GM21526 (cell line): ENCODE results near the gene CLIC4.

Experiments used
- ATAC-seq: cut with Tn5 transposase; IDR thresholded peaks from one replicate; pipeline ENCODE4 v1.9.1; 2021; ENCODE audit warnings: moderate library complexity; ENCODE audit not compliant: unreplicated experiment, low FRiP score

CLIC4 gene

DNA sequence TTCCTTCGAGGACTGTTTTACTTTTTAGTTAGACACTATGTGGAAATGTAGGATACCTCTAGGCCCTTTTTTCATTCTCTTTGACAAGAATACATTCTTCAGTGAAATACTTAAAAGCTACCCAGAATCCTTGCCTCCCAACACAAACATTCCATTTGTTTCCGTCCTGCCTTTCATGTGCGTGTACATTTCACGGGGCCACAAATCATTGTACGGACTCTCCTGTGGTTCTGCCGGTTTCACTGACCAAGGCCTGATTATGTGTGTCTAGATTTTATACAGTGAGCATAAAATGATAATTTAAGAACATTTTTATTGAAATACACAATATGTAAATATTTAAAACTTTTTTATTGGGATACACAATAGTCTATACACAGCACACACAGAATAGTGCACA lies 108.4 kb downstream of the CLIC4 start:
- ATAC-seq = no peak

DNA sequence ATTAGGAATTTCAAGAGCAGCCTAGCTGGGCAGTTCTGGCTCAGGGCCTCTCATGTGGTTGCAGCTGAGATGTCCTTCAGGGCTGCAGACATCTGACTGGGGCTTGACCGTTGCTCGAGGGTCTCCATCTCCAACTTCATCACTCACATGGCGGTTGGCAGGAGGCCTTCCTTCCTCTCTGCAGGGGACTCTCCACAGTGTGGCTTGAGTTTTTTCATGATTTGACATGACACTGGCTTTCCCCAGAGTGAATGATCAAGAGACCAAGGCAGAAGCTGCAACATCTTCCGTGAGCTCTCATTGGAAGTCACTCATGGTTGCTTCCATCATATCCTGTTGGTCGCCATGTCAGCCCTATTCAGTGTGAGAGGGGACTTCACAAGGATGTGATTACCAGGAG lies 110.2 kb downstream of the CLIC4 start:
- no peak for ATAC-seq

DNA sequence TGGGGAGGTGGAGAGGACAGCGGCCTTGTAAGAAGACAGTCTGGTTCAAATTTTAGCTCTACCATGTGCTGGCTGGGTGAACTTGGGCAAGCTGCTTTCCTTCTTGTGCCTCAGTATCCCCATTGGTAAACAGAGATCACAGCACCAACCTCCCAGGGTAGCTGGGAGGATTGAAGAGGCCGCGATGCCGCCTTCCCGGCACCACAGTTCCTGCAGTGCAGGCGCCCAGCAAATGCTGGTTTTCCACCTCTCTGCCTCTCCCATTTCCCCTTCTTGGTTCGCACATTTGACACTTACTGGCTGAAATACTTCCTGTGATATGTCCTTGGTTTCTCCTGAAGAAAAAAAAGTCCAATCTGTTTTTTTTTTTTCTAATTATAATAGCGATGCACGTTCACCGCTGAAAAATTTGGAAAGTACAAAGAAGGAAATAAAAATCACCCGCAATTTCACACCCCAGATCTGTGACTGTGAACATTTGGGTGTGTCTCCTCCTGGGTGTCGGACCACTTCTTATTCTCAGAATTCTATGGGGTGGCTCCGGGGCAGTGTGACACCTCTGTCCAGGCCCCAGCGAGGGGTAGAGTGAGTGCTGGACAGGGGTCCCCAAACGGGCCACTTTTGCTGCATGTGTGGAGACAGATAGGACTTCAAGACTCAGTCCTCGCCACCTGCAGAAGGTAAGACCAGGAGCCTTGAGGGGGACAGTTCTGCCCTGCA lies 111.7 kb downstream of the CLIC4 start:
- no peak for ATAC-seq

DNA sequence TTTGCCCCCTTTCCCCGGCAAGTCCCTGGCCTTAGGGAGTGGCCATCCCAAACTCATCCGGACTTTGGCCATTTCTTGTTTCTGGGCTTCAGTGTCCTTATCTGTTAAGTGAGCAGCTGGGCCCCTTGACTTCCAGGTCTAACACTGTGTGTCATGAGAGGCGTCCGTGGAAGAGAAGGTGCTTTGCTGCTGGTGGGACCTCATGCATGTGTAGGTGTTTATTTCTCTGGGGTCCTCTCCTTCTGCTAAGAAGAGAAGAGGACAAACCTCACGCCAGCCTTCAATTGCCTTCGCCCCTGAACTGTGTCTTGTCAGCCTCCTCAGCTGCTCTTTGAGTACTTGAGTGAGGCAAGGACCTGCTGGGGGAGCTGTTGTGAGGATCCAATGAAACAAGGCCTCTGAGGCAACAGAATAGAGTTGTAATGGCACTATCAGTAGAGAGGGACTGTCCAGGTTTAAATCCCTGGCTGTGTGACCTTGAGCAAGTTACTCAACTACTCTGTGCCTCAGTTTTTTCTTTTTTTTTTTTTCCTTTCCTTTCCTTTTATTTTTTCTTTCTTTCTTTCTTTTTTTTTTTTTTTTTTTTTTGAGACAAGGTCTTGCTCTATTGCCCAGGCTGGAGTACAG lies 112.4 kb downstream of the CLIC4 start:
- no peak for ATAC-seq

DNA sequence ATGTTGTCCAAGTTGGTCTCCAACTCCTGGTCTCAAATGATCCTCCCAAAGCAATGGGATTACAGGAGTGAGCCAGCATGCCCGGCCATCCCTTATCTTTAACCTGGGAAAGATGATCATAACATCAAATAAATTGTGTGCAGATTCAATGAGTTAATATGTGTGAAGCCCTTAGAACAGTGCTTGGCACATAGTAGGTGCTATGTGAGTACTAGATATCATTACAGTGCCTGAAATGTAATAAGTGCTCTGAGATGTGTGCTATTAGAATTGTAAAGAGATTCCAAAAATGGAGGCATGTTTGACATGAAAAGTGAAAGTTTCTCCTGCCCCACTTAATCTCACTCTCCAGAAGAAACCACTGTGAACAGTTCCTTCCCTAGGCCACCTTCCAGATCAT lies 113.0 kb downstream of the CLIC4 start:
- no peak for ATAC-seq

DNA sequence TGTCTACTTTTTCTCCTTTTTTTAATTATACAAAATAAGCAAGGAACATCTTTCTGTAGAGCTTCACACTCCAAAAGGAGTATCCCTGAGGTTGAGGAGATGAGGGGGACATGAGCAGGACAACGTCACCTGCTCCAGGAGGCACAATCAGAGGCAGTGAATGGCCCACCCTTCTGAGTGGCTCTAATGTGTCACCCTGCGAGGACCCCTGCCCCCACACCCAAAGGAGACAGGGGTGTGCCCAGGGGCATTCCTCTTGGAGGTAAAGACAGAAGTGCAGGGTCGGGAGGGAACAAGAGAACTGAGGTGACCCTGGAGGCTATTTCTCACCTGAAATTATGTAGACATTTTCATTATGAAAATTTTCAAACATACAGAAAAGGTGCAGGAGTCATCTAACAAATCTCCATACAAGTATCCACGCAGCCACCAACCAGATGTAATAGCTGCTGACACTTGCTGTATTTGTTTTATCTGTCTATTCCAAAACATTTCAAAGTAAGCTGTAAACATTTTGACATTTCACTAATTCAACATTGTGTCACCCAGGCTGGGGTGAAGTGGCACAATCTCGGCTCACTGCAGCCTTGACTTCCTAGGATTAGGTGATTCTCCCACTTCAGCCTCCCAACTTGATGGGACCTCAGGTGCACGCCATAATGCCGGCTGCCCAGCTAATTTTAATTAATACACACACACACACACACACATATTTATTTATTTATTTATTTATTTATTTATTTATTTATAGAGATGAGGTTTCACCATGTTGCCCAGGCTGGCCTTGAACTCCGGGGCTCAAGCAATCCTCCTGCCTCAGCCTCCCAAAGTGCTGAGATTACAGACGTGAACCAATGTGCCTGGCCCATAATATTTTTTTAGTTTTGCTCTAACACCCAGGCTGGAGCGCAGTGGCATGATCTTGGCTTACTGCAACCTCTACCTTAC lies 114.1 kb downstream of the CLIC4 start:
- no peak for ATAC-seq

DNA sequence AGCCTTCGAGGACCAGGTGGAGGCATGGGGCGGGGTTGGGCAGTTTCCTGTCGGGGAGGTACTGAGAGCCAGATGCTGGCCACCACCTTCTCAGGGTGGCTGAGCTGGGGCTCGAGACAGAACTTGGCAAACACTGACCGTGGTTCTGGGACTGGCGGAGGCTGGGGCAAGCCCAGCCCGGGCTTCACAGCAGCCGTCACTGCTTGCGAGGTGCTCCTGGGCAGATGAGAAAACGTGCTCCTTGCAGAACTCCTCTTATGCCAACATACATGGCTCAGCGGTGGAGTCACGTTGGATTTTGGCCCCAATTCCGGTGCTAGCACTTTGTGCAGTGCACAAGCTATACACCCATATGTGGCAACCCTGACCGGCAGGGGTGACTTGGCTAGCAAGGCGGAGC lies 115.6 kb downstream of the CLIC4 start:
- ATAC-seq = no peak

DNA sequence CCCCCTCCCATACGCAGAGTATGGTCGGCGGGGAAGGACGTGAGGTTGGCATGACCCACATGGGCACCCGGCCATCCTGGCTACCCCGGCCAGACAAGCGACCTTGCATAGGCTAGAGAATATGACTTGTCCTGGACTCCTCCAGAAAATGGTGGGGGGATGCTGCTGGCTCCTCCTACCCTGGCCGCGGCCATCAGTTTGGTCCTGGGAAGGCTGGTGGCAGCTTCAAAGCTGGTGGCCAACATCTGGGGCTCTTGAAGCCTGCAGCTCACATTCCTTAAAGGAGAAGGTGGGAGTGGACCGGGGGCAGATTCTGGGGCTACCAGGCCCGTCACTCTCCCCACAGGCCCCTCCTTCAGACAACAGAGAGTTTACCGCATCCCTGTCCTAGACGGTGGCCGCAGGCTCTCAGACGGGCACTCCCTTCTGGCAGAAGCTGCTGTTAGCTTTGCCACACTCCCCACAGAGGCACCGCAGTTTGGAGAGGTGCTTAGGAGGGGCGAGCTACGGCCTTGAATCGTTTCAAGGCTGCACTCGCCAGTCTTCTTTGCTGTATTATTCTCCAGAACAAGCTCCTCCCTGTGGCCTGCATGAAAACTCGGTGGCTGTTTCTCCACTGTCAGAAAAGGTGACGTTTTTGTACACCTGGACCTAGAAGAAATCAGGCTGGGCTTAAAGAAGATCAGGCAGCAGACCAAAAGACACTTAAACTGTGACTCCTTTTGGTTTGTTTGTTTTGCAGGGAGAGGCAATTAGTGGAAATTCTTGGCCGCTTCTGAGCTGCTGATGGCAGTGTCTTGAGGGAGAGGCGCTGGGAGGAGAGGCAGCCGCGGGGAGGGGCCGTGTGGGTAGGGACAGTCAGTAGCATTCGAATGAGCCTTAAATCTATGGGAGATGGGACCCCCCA lies 116.8 kb downstream of the CLIC4 start:
- ATAC-seq = no peak

DNA sequence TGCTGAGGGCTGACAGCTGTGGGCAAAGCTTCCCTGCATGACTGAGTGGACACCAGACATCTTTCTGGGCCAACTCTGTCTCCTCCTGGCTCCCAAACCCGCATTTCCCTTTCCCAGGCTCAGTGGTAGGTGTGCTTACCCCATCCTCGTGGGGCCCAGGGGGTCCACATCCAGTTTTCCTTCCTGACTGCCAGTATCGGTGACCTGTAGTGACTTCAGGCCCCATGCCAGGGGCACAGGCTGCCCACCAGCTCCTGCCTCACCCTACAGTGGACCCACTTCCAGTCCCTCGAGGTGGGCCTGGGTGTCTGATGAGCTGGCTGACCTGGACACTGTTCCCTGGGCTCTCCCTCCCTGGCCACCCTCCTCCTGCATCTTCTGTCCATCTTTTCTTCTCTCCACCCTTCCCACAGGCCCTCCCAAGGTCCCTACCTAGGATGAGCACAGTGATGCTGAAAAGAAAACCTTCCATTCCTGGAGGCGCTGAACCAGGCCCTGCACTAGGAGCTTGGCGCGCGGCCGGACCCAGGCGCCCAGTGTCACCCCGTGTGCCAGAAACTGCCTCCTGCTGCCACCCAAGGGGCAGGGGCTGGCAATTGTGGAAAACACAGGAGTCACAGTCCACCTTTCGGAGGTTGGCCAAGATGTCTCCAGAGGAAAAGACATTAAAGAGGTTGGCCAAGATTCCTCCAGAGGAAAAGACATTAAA lies 117.7 kb downstream of the CLIC4 start:
- ATAC-seq = no peak

DNA sequence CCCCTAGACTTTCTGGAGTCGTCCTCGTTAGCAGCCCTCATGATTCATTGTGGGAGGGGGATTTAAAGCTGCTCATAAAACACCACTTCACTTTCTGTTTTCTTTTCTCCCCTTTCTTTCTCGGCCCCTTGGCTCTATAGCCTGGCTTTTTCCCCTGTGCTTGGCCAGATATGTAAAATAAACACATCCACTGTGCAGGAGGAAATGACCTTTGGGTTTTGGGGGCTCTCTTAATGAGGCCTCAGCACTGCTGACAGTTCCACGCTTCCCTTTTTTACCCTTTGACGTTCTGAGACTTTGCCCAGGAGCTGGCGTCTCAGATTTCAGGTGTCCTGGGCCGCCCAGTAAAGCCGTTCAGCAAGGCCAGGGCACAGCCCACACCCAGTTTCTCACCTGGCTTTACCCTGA lies 119.1 kb downstream of the CLIC4 start:
- ATAC-seq = no peak

DNA sequence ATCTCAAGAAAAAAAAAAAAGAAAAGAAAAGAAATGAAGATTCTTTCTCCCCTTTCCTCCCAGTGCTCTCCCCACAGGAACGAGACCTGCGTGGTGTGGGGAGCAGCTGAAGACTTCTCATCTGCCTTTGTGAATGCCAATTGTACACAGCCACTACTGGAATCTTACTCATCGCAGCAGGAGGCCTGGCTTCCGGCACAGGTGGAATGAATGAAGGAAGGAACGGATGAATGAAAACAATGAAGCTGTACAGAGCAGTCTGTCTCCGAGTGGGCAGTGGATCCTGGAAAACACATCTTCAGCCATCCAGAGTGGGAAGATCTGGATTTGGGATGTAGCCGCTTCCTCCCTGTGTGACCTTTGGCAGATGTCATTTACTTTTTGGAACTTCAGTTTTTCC lies 119.9 kb downstream of the CLIC4 start:
- no peak for ATAC-seq

DNA sequence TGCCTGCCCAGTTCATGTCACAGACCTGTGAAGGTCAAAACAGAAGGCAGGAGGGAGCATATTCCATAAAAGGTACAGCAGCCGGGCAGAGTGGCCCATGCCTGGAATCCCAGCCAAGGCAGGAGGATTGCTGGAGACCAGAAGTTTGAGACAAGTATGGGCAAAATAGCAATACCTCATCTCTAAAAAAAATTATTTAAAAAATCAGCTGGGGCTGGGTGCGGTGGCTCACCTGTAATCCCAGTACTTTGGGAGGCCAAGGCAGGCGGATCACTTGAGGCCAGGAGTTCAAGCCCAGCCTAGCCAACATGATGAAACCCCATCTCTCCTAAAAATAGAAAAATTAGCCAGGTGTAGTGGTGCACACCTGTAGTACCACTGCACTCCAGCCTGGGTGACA lies 120.3 kb downstream of the CLIC4 start:
- ATAC-seq = no peak

DNA sequence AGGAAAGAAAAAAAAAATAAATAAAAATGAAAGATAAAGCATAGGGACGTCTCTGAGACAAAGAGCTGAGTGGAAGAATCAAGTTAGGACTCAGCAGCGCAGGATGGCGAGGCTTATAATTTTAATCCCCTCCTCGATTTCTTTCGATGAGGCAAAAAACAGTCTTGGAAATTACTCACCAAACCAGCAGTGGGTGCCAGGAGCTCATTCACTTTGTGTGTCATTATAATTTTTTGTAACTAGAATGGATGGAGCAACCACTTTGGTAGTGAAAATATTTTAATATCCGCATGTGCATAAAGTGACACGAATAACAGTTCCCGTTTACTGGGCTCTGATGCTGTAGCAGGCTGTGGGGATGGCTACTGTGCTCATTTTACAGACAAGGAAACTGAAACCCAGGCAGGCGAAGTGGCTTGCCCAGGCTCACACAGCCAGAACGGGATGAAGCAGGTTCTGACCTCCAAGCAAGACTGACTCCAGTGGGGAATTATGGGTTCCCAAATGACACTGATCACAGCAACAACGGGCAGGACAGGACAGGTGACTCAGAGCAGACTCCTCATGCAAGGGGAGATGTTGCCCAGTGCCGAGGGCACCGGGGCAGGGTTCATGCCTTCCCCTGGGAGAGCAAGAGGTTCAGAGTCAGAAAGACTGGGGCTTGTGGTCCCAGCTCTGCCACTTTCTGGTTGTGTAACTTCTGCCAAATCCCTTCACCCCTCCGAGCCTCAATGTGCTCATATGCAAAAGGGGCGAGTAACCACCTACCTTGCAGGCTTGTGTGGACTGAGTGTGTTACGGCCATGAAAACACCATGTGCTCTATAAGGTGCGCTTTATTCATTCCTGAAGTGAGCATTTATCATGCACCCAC lies 121.2 kb downstream of the CLIC4 start:
- no peak for ATAC-seq

DNA sequence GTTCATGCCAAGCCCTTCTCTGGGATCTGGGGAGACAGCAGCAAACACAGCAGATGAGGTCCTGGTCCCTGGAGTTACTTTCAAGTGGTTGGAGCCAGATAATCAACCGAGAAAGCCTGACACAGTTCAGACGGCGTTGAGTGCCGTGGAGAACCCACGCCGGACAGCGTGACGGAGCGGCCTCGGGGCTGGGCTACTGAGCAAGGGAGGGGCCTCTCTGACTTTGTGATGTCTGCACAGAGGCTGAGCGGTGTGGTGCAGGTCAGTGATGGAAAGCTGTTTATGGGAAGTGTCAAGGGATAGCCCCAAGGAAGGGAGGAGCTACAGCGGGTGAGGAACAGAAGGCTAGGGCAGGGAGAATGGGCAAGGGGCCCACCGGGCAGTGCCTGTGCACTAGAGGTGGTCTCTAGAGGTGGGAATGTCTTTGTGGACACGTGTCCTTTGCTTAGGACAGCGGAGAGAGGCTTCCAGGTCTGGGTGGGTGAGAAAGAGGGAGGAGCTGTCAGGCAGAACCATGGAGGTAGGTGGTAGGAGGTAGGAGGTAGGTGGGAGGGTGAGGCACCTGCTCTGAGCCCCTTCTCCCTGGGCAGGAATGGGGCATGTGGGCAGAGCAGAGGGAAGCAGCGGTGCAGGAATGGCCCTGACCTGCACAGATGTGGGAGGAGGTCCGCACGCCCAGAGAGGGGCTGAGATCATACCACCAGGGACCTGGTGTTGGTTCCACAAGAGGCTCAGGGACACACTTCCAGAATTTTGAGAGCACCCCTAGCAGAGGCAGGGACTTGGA lies 122.0 kb downstream of the CLIC4 start:
- ATAC-seq = no peak

DNA sequence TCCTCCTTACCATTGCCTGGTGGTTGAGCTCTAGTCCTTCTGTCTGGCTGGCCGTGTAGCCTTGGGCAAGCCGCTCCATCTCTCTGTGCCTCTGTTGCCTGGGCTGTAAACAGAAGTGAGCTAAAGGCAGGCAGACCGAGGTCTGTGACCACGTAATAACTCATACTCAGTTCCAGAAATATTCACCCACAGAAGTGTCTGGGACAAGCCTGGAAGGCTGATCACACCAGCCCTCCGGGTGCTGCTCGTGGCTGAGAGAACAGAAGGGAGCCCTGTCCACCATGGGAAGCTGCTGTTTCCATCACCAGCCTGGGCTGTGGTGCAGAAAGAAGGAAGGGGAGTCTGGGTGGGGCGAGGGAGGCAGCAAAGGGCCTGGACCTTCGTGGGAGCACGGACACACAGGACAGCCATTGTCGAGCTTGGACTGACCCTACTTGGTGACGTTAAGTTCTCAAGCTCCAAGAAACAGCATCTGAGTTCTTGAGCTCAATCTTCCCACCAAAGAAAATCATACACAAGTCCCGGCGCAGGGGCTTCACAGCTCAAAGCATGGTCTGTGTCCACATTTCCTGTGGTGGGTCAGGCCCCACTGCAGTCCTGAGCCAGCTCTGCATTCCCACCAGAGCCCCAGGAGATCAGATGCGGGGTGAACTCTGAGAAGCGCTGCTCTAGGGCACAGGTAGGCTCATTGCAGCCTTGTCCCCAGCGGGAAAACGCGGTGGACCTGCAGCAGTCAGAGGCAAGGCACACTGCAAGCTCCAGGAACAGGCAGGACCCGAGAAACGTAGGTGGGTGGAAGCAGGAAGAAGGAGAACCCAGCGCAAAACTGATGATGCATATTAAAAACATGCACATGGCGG lies 123.0 kb downstream of the CLIC4 start:
- ATAC-seq = no peak

DNA sequence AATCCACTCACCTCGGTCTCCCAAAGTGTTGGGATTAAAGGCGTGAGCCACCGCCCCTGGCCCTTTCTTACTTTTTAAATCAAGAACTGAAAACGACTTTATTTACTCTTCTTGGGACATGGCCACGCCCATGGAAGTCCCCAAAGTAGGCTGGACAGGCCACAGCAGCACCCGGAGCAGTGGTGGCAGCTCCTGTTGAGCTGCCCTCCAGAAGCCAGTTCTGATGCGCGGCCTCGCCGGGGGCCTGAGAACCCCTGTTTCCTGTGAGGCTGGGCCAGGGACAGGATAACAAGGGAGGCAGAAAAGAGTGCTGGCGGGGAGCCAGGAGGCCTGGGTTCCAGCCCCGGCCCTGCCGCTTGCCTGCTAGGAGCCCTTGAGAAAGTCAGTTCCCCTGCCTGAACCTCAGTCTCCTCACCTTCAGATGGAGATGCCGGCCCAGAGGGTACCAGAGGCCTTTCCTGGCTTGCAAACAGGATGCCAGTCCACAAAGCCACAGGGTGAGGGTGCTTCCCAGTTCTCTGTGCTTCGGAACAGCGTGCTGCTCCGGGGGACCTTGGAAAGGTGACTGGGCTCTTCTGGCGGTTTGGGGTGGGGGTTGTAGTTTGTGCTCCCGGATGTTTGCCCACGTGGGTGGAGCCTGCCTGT lies 125.4 kb downstream of the CLIC4 start:
- no peak for ATAC-seq
